IMR-90 (cell line): ENCODE results near the gene SIGLEC11. TPM values are rescaled to one million over a fixed set of nuclear protein-coding genes. Genes with fewer than 3 reads are reported as not detected.

Experiments used
- ATAC-seq: fragments of 200-7000 bp; cut with Tn5 transposase; 2 replicates; pipeline ENCODE4 v1.9.1; 2020; ENCODE audit warnings: low read depth, mild to moderate bottlenecking, moderate library complexity
- BruUV-seq: library from RNA; stranded (reverse); fragments of 400-500 nt; replicated peaks from 2 replicates; lab custom pipeline; 2021; lab: Mats Ljungman, UMichigan
- CTCF ChIA-PET: fragments of 300-600 bp; formaldehyde crosslinking; extraction: SDS; loops from one replicate; lab custom pipeline; 2021; ENCODE audit warnings: antibody characterized with exemption; lab: Yijun Ruan, JAX
- POLR2A ChIA-PET: fragments of 300-600 bp; sonication (Branson Sonifier 250); formaldehyde crosslinking; loops from one replicate; lab custom pipeline; 2022; ENCODE audit warnings: antibody characterized with exemption; ENCODE audit not compliant: unreplicated experiment; lab: Charles Lee
- DNase-seq: peaks from one replicate; pipeline ENCODE4 v3.0.0; 2013
- H2AFZ ChIP-seq: replicated peaks from 2 replicates; pipeline ENCODE3; 2013; ENCODE audit warnings: low read length, mild to moderate bottlenecking; ENCODE audit not compliant: poor library complexity
- H2AK5ac ChIP-seq: 2 replicates; pipeline ENCODE4 v1.6.1; 2013; ENCODE audit warnings: low read depth, low read length, inconsistent platforms
- H2AK9ac ChIP-seq: replicated peaks from 2 replicates; pipeline ENCODE3; 2013; ENCODE audit warnings: mild to moderate bottlenecking, low read depth, low read length, moderate library complexity; ENCODE audit not compliant: poor library complexity
- H2BK120ac ChIP-seq: 2 replicates; pipeline ENCODE4 v1.6.1; 2013; ENCODE audit warnings: low read depth, low read length, inconsistent platforms
- H2BK15ac ChIP-seq: 3 replicates; pipeline ENCODE4 v1.6.1; 2013; ENCODE audit warnings: low read depth, low read length, inconsistent platforms
- H2BK20ac ChIP-seq: 2 replicates; pipeline ENCODE4 v1.6.1; 2013; ENCODE audit warnings: low read depth, mild to moderate bottlenecking, inconsistent platforms, low read length, moderate library complexity
- H2BK5ac ChIP-seq: 2 replicates; pipeline ENCODE4 v1.6.1; 2013; ENCODE audit warnings: mild to moderate bottlenecking, low read depth, low read length, inconsistent platforms; ENCODE audit not compliant: poor library complexity, severe bottlenecking
- H3K14ac ChIP-seq: replicated peaks from 2 replicates; pipeline ENCODE4 v1.6.1; 2013; ENCODE audit warnings: low read depth, low read length, inconsistent platforms
- H3K18ac ChIP-seq: 2 replicates; pipeline ENCODE4 v1.6.1; 2013; ENCODE audit warnings: low read depth, low read length, control low read depth
- H3K23ac ChIP-seq: 2 replicates; pipeline ENCODE4 v1.6.1; 2013; ENCODE audit warnings: low read depth, low read length, inconsistent platforms
- H3K27ac ChIP-seq: 2 replicates; pipeline ENCODE4 v1.5.1; 2013; ENCODE audit warnings: mild to moderate bottlenecking, control low read depth, low read length; ENCODE audit not compliant: insufficient read depth
- H3K27me3 ChIP-seq: 2 replicates; pipeline ENCODE4 v1.6.1; 2013; ENCODE audit warnings: low read length; ENCODE audit not compliant: control insufficient read depth, insufficient read depth
- H3K36me3 ChIP-seq: 2 replicates; pipeline ENCODE4 v1.6.1; 2013; ENCODE audit warnings: low read length, mixed read lengths; ENCODE audit not compliant: control insufficient read depth, insufficient read depth
- H3K4ac ChIP-seq: 2 replicates; pipeline ENCODE4 v1.6.1; 2013; ENCODE audit warnings: low read depth, low read length, inconsistent platforms
- H3K4me1 ChIP-seq: 2 replicates; pipeline ENCODE4 v1.6.1; 2013; ENCODE audit warnings: low read length, mixed read lengths; ENCODE audit not compliant: control insufficient read depth, insufficient read depth
- H3K4me2 ChIP-seq: 2 replicates; pipeline ENCODE4 v1.6.1; 2013; ENCODE audit warnings: low read depth, mild to moderate bottlenecking, control low read depth, low read length, moderate library complexity
- H3K4me3 ChIP-seq: 2 replicates; pipeline ENCODE4 v1.5.1; 2013; ENCODE audit warnings: low read depth, mild to moderate bottlenecking, control low read depth, low read length, moderate library complexity; ENCODE audit not compliant: insufficient read depth
- H3K56ac ChIP-seq: 2 replicates; pipeline ENCODE4 v1.6.1; 2013; ENCODE audit warnings: low read length, inconsistent platforms; ENCODE audit not compliant: insufficient read depth; ENCODE audit errors: extremely low read depth
- H3K79me1 ChIP-seq, 2 experiments: 2 replicates each; pipeline ENCODE4 v1.6.1; 2013; ENCODE audit warnings: low read length in 2 of 2, inconsistent platforms in 1 of 2, low read depth in 1 of 2
- H3K9ac ChIP-seq: 2 replicates; pipeline ENCODE4 v1.6.1; 2013; ENCODE audit warnings: low read depth, low read length, control low read depth
- H3K9me1 ChIP-seq: 2 replicates; pipeline ENCODE4 v1.6.1; 2013; ENCODE audit warnings: low read length, inconsistent platforms; ENCODE audit not compliant: insufficient read depth
- H3K9me3 ChIP-seq: 2 replicates; pipeline ENCODE4 v1.6.1; 2013; ENCODE audit warnings: low read length; ENCODE audit not compliant: control insufficient read depth, insufficient read depth
- H4K20me1 ChIP-seq: 2 replicates; pipeline ENCODE4 v1.6.1; 2013; ENCODE audit warnings: low read length, inconsistent platforms; ENCODE audit not compliant: insufficient read depth
- H4K5ac ChIP-seq: 2 replicates; pipeline ENCODE4 v1.6.1; 2013; ENCODE audit warnings: mild to moderate bottlenecking, low read depth, low read length, control low read depth
- H4K8ac ChIP-seq, 2 experiments: 2 replicates each; pipeline ENCODE4 v1.6.1; 2013; ENCODE audit warnings: low read depth in 2 of 2, low read length in 2 of 2, control low read depth in 1 of 2, inconsistent platforms in 1 of 2
- H4K91ac ChIP-seq: 2 replicates; pipeline ENCODE4 v1.6.1; 2013; ENCODE audit warnings: low read depth, low read length, inconsistent platforms; ENCODE audit not compliant: insufficient read depth
- BHLHE40 ChIP-seq: fragments of 150-350 bp; IDR thresholded peaks from 2 replicates; pipeline ENCODE4 v1.6.1; 2016; ENCODE audit warnings: mild to moderate bottlenecking, low read depth, low read length
- CEBPB ChIP-seq: IDR thresholded peaks from 2 replicates; pipeline ENCODE4 v1.6.1; 2012; ENCODE audit warnings: low read depth, low read length, improper control_type of control experiment
- CHD1 ChIP-seq: IDR thresholded peaks from 2 replicates; pipeline ENCODE4 v1.6.1; 2012; ENCODE audit warnings: low read depth, low read length, improper control_type of control experiment
- FOS ChIP-seq: fragments of 150-350 bp; IDR thresholded peaks from 2 replicates; pipeline ENCODE4 v1.6.1; 2016; ENCODE audit warnings: low read depth, low read length
- MAZ ChIP-seq: IDR thresholded peaks from 2 replicates; pipeline ENCODE4 v1.6.1; 2012; ENCODE audit warnings: low read depth, mild to moderate bottlenecking, low read length, improper control_type of control experiment, moderate library complexity, borderline replicate concordance
- MXI1 ChIP-seq: IDR thresholded peaks from 2 replicates; pipeline ENCODE4 v1.6.1; 2012; ENCODE audit warnings: low read depth, mild to moderate bottlenecking, low read length, moderate library complexity, borderline replicate concordance
- NFE2L2 ChIP-seq: fragments of 150-350 bp; IDR thresholded peaks from 2 replicates; pipeline ENCODE4 v1.6.1; 2016; ENCODE audit warnings: low read depth, mild to moderate bottlenecking, low read length
- POLR2A ChIP-seq: IDR thresholded peaks from 2 replicates; pipeline ENCODE4 v1.6.1; 2012; ENCODE audit warnings: mild to moderate bottlenecking, low read depth, low read length
- RAD21 ChIP-seq: IDR thresholded peaks from 2 replicates; pipeline ENCODE4 v1.6.1; 2012; ENCODE audit warnings: low read length, improper control_type of control experiment
- RCOR1 ChIP-seq: IDR thresholded peaks from 2 replicates; pipeline ENCODE4 v1.6.1; 2012; ENCODE audit warnings: mild to moderate bottlenecking, low read length, improper control_type of control experiment; ENCODE audit not compliant: insufficient replicate concordance
- SMC3 ChIP-seq: fragments of 150-350 bp; IDR thresholded peaks from 2 replicates; pipeline ENCODE4 v1.6.1; 2016; ENCODE audit warnings: low read depth, mild to moderate bottlenecking, antibody characterized with exemption, low read length, moderate library complexity
- WGBS, 2 experiments: methylation state at CpG; one replicate each; pipeline versions ENCODE4 v1.1.5 to v1.1.7; 2013; ENCODE audit warnings: missing lambda C conversion rate in 2 of 2; ENCODE audit not compliant: insufficient read length in 1 of 2; ENCODE audit errors: extremely low coverage in 2 of 2; 5-methylcytosine and 5-hydroxymethylcytosine counted together
- dilution Hi-C: fragments of 300-500 bp; cut with HindIII; formaldehyde crosslinking; loops from one replicate; pipeline ENCODE4 v1.14.3; 2018; ENCODE audit warnings: low sequenced_read_pairs; ENCODE audit not compliant: unreplicated experiment
- in situ Hi-C: fragments of 300-500 bp; cut with MboI; formaldehyde crosslinking; loops from 3 replicates; pipeline ENCODE4 v1.14.3; 2019; ENCODE audit warnings: low sequenced_read_pairs, inconsistent platforms, mixed read lengths
- intact Hi-C: fragments of 100-400 bp; cut with micrococcal nuclease; formaldehyde crosslinking; loops from 2 replicates; pipeline ENCODE4 v1.10.0; 2022
- polyA plus RNA-seq, 3 experiments: library from polyadenylated mRNA; depleted of rRNA; stranded (reverse); fragments of >200 nt; gene quantifications; 2 replicates each; pipeline ENCODE4 v1.2.3, GENCODE V29; 2012; ENCODE audit warnings: low replicate concordance in 1 of 3
- total RNA-seq: library from RNA; depleted of rRNA; stranded (reverse); fragments of >200 nt; gene quantifications from 2 replicates; pipeline ENCODE4 v1.2.3, GENCODE V29; 2012
- TF ChIP-seq, protein P1 (sequence below): fragments of 150-350 bp; IDR thresholded peaks from 2 replicates; pipeline ENCODE4 v1.6.1; 2016; ENCODE audit warnings: low read depth, mild to moderate bottlenecking, low read length, moderate library complexity, borderline replicate concordance
- TF ChIP-seq, protein P2 (sequence below): fragments of 150-350 bp; IDR thresholded peaks from 2 replicates; pipeline ENCODE4 v1.6.1; 2017; ENCODE audit warnings: mild to moderate bottlenecking, antibody characterized with exemption, low read length, low read depth
- TF ChIP-seq, protein P3 (sequence below): conservative IDR thresholded peaks from 2 replicates; pipeline ENCODE4 v1.5.1; 2012; ENCODE audit warnings: mild to moderate bottlenecking, low read depth, low read length, improper control_type of control experiment

The SIGLEC11 gene
- total and polyA plus RNA-seq, 2 of the 4 experiments (the other 2 are of a cell fraction), result not detected

DNA sequence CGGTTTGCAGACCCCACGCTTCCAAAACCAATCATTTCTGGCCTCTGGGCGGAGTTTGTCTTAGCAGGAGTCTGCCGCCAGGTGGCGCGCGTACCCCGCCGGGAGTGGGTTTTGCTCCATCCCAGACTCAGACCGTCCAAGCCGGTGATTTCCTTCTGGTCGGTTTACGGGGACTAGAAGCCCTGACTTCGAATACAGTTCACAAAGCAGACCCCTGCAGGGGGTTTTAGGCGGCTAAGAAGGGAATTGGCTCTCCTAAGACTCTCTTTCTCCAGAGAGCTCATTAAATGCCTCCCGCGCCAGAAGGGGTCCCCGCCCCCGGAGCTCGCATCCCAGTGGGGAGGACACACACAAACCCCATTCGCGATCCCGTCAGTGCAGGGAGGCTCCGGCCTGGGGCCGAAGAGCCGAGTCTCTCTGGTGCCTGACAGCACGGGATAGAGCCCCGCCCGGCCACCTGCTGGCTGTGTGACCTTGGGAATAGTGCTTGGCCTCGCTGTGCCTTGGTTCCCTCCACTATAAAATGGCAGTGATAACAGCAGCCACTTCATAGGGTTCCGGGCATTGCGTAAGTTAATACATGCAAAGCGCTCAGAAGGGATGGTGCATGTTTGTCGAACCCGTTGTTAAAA, 23.1 kb downstream of the SIGLEC11 start:
- in situ Hi-C loops (loop anchor here (10.0 kb wide), 2 partner anchors 47 to 207 kb away; no protein-coding TSS in a partner anchor), intact Hi-C loops (loop anchor here (1.0 kb wide), 2 partner anchors 45 to 49 kb away; no protein-coding TSS in a partner anchor), dilution Hi-C loops (no loop called here)
- POLR2A ChIA-PET, result no interaction called here
- Histone ChIP-seq H3K4me2 (peak overlapping the region; percentile 72), H3K4ac (no peak overlapping the region), H4K8ac (no peak overlapping the region), H3K9ac (no peak overlapping the region), H2AFZ (peak overlapping the region; percentile 86), H3K56ac (no peak overlapping the region), H2BK15ac (no peak overlapping the region), H3K4me3 (0 out of 2 replicates have a peak overlapping the region, but pooled peaks have one; percentile 17), H3K23ac (no peak overlapping the region), H3K14ac (no peak overlapping the region), H3K79me1 (no peaks in the 10 kb centered on the region; a peak in 1 of 4 replicates), H2BK120ac (no peak overlapping the region), H3K9me1 (no peaks in the 10 kb centered on the region), H3K27me3 (no peaks in the 10 kb centered on the region; the same call in 1 of the 2 replicates), H3K27ac (no peak overlapping the region), H2BK5ac (no peak overlapping the region), H3K9me3 (no peaks in the 10 kb centered on the region), H3K36me3 (no peaks in the 10 kb centered on the region; the same call in 1 of the 2 replicates), H3K4me1 (no peaks in the 10 kb centered on the region), H4K91ac (no peak overlapping the region), H2BK20ac (no peak overlapping the region), H4K20me1 (no peaks in the 10 kb centered on the region), H4K5ac (no peak overlapping the region), H2AK9ac (peak overlapping the region; percentile 93), H2AK5ac (no peak overlapping the region), H3K18ac (no peak overlapping the region)
- CTCF ChIA-PET, result interaction anchor here (0.7 to 1.3 kb wide), 3 partner anchors 41 to 113 kb away, joined by 3 read pairs; no protein-coding TSS in a partner anchor
- DNase-seq (peak; percentile 61), ATAC-seq (peak; percentile 99)
- WGBS, 2 experiments, result 25% methylated on average over 18 of the region's 35 CpGs; no CpG with 5 or more reads in 1 of the 2 experiments
- BruUV-seq, result no TSS peak
- TF ChIP-seq, protein P1, sequence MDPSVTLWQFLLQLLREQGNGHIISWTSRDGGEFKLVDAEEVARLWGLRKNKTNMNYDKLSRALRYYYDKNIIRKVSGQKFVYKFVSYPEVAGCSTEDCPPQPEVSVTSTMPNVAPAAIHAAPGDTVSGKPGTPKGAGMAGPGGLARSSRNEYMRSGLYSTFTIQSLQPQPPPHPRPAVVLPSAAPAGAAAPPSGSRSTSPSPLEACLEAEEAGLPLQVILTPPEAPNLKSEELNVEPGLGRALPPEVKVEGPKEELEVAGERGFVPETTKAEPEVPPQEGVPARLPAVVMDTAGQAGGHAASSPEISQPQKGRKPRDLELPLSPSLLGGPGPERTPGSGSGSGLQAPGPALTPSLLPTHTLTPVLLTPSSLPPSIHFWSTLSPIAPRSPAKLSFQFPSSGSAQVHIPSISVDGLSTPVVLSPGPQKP, result no peak
- TF ChIP-seq CEBPB (peak; percentile 49; the same call in 1 of the 2 replicates), MXI1 (no peak), RCOR1 (no peak), MAZ (peak; percentile 17; the same call in 1 of the 2 replicates), POLR2A (peak; percentile 63; the same call in 1 of the 2 replicates), NFE2L2 (no peak), CHD1 (no peak), FOS (no peak), RAD21 (peak; percentile 98), BHLHE40 (no peak), SMC3 (peak; percentile 98)
- TF ChIP-seq, protein P2, sequence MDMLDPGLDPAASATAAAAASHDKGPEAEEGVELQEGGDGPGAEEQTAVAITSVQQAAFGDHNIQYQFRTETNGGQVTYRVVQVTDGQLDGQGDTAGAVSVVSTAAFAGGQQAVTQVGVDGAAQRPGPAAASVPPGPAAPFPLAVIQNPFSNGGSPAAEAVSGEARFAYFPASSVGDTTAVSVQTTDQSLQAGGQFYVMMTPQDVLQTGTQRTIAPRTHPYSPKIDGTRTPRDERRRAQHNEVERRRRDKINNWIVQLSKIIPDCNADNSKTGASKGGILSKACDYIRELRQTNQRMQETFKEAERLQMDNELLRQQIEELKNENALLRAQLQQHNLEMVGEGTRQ, result no peak
- TF ChIP-seq, protein P3, sequence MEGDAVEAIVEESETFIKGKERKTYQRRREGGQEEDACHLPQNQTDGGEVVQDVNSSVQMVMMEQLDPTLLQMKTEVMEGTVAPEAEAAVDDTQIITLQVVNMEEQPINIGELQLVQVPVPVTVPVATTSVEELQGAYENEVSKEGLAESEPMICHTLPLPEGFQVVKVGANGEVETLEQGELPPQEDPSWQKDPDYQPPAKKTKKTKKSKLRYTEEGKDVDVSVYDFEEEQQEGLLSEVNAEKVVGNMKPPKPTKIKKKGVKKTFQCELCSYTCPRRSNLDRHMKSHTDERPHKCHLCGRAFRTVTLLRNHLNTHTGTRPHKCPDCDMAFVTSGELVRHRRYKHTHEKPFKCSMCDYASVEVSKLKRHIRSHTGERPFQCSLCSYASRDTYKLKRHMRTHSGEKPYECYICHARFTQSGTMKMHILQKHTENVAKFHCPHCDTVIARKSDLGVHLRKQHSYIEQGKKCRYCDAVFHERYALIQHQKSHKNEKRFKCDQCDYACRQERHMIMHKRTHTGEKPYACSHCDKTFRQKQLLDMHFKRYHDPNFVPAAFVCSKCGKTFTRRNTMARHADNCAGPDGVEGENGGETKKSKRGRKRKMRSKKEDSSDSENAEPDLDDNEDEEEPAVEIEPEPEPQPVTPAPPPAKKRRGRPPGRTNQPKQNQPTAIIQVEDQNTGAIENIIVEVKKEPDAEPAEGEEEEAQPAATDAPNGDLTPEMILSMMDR, result peak; percentile 98
